Measurements from ENCODE around the gene DAPK1. TPM values are rescaled to one million over a fixed set of nuclear protein-coding genes. Genes with fewer than 3 reads are reported as not detected.

The DAPK1 gene
- total RNA-seq, 2 experiments from 2014 or later = 3.9 to 5.6 TPM

DNA sequence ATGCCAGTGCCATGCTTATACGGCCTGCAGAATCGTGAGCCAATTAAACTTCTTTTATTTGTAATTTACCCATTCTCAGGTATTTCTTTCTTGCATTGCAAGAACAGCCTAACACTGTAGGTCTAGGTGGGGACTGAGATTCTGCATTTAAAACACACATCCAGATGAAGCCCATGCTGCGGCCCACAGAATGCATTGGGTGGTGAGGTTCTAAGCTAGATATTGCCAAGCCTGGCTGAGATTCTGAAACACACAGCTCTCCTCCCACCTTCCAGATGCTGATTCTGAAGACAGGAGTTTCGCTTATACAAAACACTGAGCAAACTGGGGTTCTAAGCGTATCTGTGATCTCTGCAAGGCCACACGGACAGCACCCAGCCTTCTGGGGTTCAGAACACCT lies 75.1 kb downstream of the DAPK1 start:
- no peak overlapping the region for H3K4me3 Mint-ChIP-seq
- DNase-seq = no peak
- H3K27ac Mint-ChIP-seq = no peak overlapping the region
- no peaks in the 10 kb centered on the region for H3K27me3 Mint-ChIP-seq
- no peaks in the 10 kb centered on the region for H3K9me3 Mint-ChIP-seq (ENCODE audit: low read depth)
- no peak for ATAC-seq
- ChIA-PET CTCF (no interaction called here), POLR2A (interaction anchor here (0.6 kb wide), 1 partner anchor 13 kb away, joined by 4 read pairs; no protein-coding TSS in a partner anchor)
- intact Hi-C loops (cut with DNase I, micrococcal nuclease) = no loop called here
- H3K36me3 Mint-ChIP-seq (ENCODE audit: low read depth) = no peaks in the 10 kb centered on the region
- no peaks in the 10 kb centered on the region for H3K4me1 Mint-ChIP-seq

DNA sequence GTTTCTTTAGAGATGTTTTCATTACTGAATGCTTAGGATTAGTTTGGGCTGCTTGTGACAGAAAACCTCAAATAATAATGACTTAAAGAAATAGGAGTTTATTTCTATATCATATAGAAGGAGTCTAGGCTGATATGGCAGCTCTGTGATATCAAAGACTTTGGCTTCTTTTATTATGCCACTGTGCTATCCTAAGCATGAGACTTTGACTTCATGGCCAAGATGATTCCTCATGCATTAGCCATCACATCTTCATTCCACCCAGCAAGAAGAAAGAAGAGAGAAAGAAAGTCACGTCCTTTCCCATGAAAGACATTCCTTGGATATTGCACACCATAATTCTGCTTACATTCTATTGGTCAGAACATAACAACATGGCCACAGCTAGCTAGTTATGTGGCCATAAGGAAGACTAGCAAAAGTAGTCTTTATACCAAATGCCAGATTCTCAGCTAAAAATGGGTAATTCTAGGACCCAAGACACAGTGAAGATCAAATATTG lies 76.2 kb downstream of the DAPK1 start:
- intact Hi-C loops (cut with DNase I, micrococcal nuclease) = no loop called here
- Mint-ChIP-seq H3K4me3 (no peak overlapping the region), H3K4me1 (no peaks in the 10 kb centered on the region), H3K27ac (no peak overlapping the region), H3K27me3 (no peaks in the 10 kb centered on the region), H3K36me3 (ENCODE audit: low read depth) (no peaks in the 10 kb centered on the region), H3K9me3 (ENCODE audit: low read depth) (no peaks in the 10 kb centered on the region)
- CTCF ChIA-PET = no interaction called here
- no peak for ATAC-seq
- POLR2A ChIA-PET = no interaction called here
- no peak for DNase-seq

DNA sequence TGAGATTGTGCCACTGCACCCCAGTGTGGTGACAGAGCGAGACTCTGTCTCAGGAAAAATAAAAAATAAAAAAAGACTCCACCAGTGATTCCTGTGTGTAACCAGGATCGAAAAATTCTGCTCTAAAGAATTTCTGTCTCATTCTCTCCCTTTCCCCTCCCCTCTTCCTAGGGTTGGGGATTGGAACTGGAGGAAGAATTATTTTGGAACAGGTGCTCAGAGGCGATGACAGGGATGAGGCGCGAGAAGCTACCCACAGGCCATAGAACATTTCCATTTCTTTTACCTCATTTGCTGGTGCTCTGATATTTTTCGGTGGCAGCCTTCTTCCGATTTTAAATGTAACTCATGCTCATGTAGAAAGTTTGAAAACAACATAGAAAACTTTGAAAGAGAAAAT lies 80.1 kb downstream of the DAPK1 start:
- no peak overlapping the region for H3K27ac Mint-ChIP-seq
- H3K4me3 Mint-ChIP-seq = no peak overlapping the region
- DNase-seq (no peak), ATAC-seq (no peak)
- H3K36me3 Mint-ChIP-seq (ENCODE audit: low read depth) = no peaks in the 10 kb centered on the region
- H3K27me3 Mint-ChIP-seq = peaks cover 2% of the 10 kb centered on the region
- POLR2A ChIA-PET = interaction anchor here (0.7 kb wide), 1 partner anchor 474 kb away, joined by 3 read pairs; no protein-coding TSS in a partner anchor
- no peaks in the 10 kb centered on the region for H3K9me3 Mint-ChIP-seq (ENCODE audit: low read depth)
- CTCF ChIA-PET = interaction anchor here (1.6 kb wide), 1 partner anchor 11 kb away, joined by 3 read pairs; no protein-coding TSS in a partner anchor
- no peaks in the 10 kb centered on the region for H3K4me1 Mint-ChIP-seq
- intact Hi-C loops (cut with DNase I, micrococcal nuclease) = no loop called here

DNA sequence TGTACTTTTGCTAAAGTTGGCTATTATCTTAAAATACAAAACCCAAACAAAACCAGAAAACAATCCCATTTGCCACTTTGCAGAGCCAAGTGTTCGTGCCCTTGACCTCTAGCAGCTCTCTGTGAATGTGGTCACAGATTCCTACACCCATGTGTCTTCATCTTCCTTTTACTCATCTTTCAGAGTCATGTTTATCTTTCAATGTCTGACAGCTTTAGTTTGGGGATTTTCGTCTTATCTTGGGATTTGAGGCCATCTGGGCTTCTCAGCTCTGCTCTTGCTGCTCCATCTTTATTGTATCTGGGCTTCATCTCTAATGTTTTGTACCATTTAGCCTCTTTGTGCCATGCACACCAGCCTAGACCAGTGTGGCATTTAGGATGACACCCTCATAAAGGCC lies 81.0 kb downstream of the DAPK1 start:
- intact Hi-C loops (cut with DNase I, micrococcal nuclease) = no loop called here
- DNase-seq = no peak
- Mint-ChIP-seq H3K4me3 (no peak overlapping the region), H3K9me3 (ENCODE audit: low read depth) (no peaks in the 10 kb centered on the region), H3K4me1 (no peaks in the 10 kb centered on the region), H3K36me3 (ENCODE audit: low read depth) (no peaks in the 10 kb centered on the region), H3K27ac (no peak overlapping the region), H3K27me3 (peaks cover 2% of the 10 kb centered on the region)
- no peak for ATAC-seq
- ChIA-PET CTCF (interaction anchor here (1.6 kb wide), 1 partner anchor 10 kb away, joined by 3 read pairs; no protein-coding TSS in a partner anchor), POLR2A (no interaction called here)

DNA sequence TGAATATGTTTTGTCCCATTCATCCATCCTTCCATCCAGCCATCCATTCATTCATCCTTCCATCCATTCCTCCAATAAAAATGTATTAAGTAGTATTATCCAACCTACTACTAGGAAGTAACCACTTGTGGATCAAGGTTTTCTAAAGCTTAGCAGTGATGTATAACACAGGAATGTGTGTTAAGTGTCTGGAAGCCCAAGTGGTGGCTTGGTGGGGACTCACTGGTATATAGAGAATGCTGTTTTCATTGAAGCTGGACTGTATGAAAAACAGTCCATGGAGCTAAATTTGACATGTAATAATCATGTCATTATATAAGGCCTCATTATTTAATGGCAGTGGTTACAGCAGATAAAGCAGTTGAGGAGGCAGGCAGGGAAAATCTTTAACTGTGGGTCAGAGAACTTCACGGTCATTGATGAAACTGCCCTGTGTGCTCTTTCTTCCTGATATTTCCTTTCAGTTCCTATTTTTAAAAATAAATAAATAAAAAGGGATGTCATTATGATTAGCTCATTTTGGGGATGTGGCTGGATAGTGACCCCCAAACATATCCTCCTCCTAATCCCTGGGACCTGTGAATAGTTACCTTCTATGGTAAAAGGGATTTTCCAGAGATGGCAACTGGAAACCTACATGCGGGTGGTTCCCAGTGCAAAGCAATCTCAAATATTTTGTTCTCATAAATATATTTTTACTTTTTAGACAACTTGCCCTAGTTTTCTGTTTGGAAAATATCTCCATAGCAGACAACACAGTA lies 82.3 kb downstream of the DAPK1 start:
- CTCF ChIA-PET = interaction anchor here (0.7 to 1.1 kb wide), 3 partner anchors 9 to 17 kb away, joined by 3 read pairs; no protein-coding TSS in a partner anchor
- intact Hi-C loops (cut with DNase I, micrococcal nuclease) = no loop called here
- no peaks in the 10 kb centered on the region for H3K4me1 Mint-ChIP-seq
- H3K9me3 Mint-ChIP-seq (ENCODE audit: low read depth) = peaks cover 2% of the 10 kb centered on the region
- no peak overlapping the region for H3K4me3 Mint-ChIP-seq
- ATAC-seq (no peak), DNase-seq (no peak)
- no peaks in the 10 kb centered on the region for H3K36me3 Mint-ChIP-seq (ENCODE audit: low read depth)
- H3K27ac Mint-ChIP-seq = no peak overlapping the region
- POLR2A ChIA-PET = no interaction called here
- H3K27me3 Mint-ChIP-seq = peaks cover 2% of the 10 kb centered on the region

DNA sequence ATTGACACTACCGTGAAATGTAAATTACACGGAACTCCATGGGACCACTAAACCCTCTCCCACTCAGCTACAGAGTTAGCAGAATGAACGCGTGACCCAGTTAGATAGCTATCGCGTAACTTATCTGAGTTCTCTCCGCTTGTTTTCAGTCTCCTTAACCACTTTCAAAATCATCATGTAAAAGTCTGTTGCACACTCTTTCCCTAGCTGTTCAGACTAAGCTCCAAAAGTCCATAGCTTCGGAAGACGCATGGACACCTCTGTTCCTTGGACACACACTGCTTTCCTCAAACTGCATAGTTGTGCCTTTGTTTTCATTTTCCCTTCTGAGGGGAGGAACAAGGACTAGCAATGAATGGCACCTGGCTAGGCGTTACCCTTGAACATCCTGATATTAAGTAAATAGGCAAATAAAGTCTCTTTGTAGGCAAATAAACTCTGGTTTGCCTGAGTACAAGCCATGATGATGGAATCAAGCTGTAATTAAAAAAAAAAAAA lies 83.3 kb downstream of the DAPK1 start:
- Mint-ChIP-seq H3K27ac (no peak overlapping the region), H3K27me3 (peaks cover 2% of the 10 kb centered on the region), H3K4me3 (no peak overlapping the region), H3K4me1 (no peaks in the 10 kb centered on the region), H3K36me3 (ENCODE audit: low read depth) (no peaks in the 10 kb centered on the region), H3K9me3 (ENCODE audit: low read depth) (peaks cover 2% of the 10 kb centered on the region)
- ATAC-seq = no peak
- CTCF ChIA-PET = interaction anchor here (1.1 kb wide), 1 partner anchor 11 kb away, joined by 3 read pairs; no protein-coding TSS in a partner anchor
- POLR2A ChIA-PET = no interaction called here
- intact Hi-C loops (cut with DNase I, micrococcal nuclease) = no loop called here
- DNase-seq = no peak

DNA sequence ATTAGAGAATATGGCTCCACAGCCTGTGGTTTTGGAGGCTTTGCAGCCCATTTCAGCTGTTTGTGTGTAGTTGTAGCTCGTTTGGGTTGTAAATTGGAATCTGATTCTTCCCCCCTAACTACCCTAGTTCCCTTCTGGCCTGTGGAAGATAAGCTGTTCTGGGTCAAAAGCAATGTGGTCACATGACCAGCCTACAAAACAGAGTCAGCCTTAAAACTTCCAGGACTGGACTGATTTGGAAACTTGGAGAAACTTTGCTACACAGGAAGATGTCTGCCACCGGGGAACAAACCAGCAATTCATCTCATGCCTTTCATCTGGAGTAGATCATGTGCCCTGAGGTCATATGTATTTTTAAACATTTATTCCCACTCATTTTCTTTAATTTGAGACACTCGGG lies 83.8 kb downstream of the DAPK1 start:
- Mint-ChIP-seq H3K4me3 (no peak overlapping the region), H3K4me1 (no peaks in the 10 kb centered on the region), H3K27ac (no peak overlapping the region), H3K36me3 (ENCODE audit: low read depth) (no peaks in the 10 kb centered on the region), H3K27me3 (peaks cover 2% of the 10 kb centered on the region), H3K9me3 (ENCODE audit: low read depth) (peaks cover 2% of the 10 kb centered on the region)
- CTCF ChIA-PET = no interaction called here
- no peak for ATAC-seq
- DNase-seq = no peak
- intact Hi-C loops (cut with DNase I, micrococcal nuclease) = no loop called here
- POLR2A ChIA-PET = no interaction called here

DNA sequence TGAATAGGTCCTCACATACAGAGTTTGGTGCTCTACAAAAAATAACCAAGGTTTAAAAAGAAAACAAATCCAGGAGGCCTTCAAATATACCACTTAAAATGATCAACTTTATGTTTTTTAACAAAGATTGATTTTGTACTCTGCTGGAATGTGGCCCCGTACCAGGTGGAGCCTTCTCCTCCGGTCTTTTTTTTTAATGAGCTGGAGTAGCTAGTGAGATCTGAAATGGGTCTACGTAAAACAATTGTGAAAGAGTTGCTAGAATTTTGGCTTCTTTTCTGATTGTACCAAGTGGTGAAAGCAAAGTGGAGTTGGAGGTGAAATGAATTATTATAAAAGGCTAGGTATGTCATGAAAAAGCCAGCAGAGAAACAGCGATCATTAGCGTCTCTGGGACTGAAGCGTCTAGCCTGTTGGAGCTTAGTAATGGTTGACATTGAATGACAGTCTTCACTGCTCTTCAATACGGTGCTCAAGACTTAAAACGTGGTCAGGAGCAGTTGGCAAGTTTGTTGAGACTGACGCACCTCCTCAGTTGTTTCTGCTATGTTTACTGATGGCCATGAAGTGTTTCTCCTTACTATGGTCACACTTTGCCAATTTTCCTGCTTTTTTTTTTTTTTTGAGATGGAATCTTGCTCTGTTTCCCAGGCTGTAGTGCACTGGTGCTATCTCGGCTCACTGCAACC lies 84.4 kb downstream of the DAPK1 start:
- POLR2A ChIA-PET = no interaction called here
- ATAC-seq = no peak

DNA sequence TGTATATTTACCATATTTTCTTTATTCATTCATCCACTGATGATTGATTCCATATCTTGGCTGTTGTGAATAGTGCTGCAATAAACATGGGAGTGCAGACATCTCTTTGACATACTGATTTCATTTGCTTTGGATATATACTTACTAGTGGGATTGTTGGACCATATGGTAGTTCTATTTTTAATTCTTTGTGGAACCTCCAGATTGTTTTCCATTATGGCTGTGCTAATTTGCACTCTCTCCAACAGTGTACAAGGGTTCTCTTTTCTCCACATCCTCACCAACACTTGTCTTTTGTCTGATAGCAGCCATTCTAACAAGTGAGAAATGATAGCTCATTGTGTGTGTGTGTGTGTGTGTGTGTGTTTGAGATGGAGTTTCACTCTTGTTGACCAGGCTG lies 86.7 kb downstream of the DAPK1 start:
- intact Hi-C loops (cut with DNase I, micrococcal nuclease) = no loop called here
- peaks cover 2% of the 10 kb centered on the region for H3K27me3 Mint-ChIP-seq
- DNase-seq (no peak), ATAC-seq (no peak)
- no peaks in the 10 kb centered on the region for H3K4me1 Mint-ChIP-seq
- H3K4me3 Mint-ChIP-seq = no peak overlapping the region
- ChIA-PET CTCF (no interaction called here), POLR2A (no interaction called here)
- H3K27ac Mint-ChIP-seq = no peak overlapping the region
- no peaks in the 10 kb centered on the region for H3K36me3 Mint-ChIP-seq (ENCODE audit: low read depth)
- peaks cover 2% of the 10 kb centered on the region for H3K9me3 Mint-ChIP-seq (ENCODE audit: low read depth)

More for the DNA sequence above, 84.4 kb downstream of the DAPK1 start:
- CTCF ChIA-PET = no interaction called here
- no peak overlapping the region for H3K4me3 Mint-ChIP-seq
- intact Hi-C loops (cut with DNase I, micrococcal nuclease) = no loop called here
- H3K27ac Mint-ChIP-seq = no peak overlapping the region
- no peaks in the 10 kb centered on the region for H3K4me1 Mint-ChIP-seq
- DNase-seq = no peak
- H3K27me3 Mint-ChIP-seq = peaks cover 2% of the 10 kb centered on the region
- H3K9me3 Mint-ChIP-seq (ENCODE audit: low read depth) = peaks cover 2% of the 10 kb centered on the region
- H3K36me3 Mint-ChIP-seq (ENCODE audit: low read depth) = no peaks in the 10 kb centered on the region

DNA sequence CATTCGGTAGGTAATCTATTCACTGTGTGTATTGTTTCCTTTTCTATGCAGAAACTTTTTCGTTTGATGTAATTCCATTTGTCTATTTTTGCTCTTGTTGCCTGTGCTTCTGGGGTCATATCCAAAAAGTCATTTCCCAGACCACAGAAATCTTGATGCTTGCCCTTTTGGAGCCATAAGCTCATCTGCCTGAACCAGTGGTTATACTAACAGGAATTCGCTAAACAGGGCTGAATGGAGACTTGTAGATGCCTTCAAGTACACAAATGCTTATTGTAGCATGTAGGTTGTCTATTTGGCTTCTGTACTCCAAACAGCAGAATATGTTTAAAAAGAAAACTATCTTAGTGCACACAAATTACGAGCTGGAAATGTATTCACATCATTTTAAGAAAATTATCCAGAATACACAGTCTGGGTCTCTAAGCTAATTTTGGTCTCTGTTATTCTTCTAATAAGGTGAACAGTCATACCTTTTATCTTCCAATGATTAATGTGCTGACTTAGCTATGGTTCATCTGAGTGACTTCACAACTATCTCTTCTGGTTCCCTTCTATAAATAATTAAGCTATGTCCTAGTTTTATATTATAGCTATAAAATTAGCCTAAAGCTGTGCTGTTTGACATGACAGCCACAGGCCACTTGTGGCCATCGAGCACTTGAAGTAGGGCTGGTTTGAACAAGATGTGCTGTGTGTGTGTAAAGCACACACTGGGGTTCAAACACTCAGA lies 87.6 kb downstream of the DAPK1 start:
- Mint-ChIP-seq H3K27me3 (peaks cover 2% of the 10 kb centered on the region), H3K9me3 (ENCODE audit: low read depth) (peaks cover 2% of the 10 kb centered on the region), H3K36me3 (ENCODE audit: low read depth) (no peaks in the 10 kb centered on the region), H3K4me3 (no peak overlapping the region), H3K27ac (no peak overlapping the region), H3K4me1 (no peaks in the 10 kb centered on the region)
- ChIA-PET CTCF (no interaction called here), POLR2A (no interaction called here)
- DNase-seq = no peak
- intact Hi-C loops (cut with DNase I, micrococcal nuclease) = no loop called here
- ATAC-seq = no peak

DNA sequence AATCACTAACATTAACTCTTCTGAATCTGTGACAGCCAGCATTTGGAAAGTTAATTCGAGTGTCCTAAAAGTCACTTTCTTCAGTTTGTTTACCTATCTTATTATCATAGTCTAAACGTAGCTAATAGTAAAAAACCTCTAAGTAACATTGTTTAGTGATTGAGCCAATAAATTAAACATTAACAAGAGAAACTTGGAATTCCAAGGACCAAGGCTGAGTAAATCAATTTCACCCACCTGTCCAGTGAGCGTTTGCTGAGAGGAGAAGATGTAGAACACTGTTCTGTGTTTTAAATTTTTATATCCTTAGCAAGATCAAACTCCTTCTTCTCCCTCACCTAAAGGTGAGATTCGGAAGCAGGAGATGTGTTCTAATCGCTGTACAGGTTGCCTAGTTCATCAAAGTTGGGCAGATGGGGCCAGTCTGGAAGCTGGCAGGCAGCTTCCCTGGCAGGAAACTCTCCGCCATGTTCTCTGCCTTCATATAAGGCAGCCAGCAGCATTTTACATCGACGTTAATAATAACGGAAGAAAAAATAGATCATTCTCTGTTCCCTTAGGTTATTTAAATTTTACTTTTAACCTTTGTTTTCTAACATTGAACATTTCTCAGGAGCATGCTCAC lies 89.2 kb downstream of the DAPK1 start:
- Mint-ChIP-seq H3K9me3 (ENCODE audit: low read depth) (peaks cover 2% of the 10 kb centered on the region), H3K4me1 (no peaks in the 10 kb centered on the region), H3K27me3 (no peaks in the 10 kb centered on the region), H3K27ac (no peak overlapping the region), H3K36me3 (ENCODE audit: low read depth) (no peaks in the 10 kb centered on the region), H3K4me3 (no peak overlapping the region)
- ATAC-seq (no peak), DNase-seq (no peak)
- ChIA-PET CTCF (no interaction called here), POLR2A (no interaction called here)
- intact Hi-C loops (cut with DNase I, micrococcal nuclease) = no loop called here

Measured in activated CD4-positive, alpha-beta T cell treated with anti-CD3 and anti-CD28 coated beads for 36 hours (primary cell).